Measurements from ENCODE around the gene BAX.

Gene BAX

DNA sequence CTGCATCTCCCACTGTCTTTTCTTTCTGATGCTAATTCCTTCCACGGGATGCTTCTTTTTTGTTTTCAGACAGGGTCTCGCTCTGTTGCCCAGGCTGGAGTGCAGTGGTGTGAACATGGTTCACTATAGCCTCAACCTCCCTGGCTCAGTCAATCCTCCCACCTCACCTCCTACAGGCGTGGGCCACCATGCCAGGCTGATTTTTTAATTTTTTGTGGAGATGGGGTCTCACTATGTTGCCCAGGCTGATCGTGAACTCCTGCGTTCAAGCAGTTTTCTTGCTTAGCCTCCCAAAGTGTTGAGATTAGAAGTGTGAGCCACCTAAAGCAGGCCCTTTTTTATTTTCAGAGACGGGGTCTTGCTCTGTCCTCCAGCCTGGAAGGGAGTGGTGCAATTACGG lies 33.6 kb downstream of the BAX start:
- peaks cover 32% of the 10 kb centered on the region for H3K36me3 Mint-ChIP-seq (ENCODE audit: insufficient read depth)
- peaks cover 25% of the 10 kb centered on the region for H3K4me1 Mint-ChIP-seq
- H3K4me3 Mint-ChIP-seq, result no peak overlapping the region
- DNase-seq (ENCODE audit: low spot score in 2 of 2), result no peak
- no peak for ATAC-seq (replicated peaks; ENCODE audit: extremely low read depth, poor library complexity, severe bottlenecking)
- H3K9me3 Mint-ChIP-seq, result no peaks in the 10 kb centered on the region
- peak overlapping the region; percentile 79 for H3K27ac Mint-ChIP-seq (ENCODE audit: low read depth)
- no peaks in the 10 kb centered on the region for H3K27me3 Mint-ChIP-seq

GRCh38 chr19:48988860-48989259 lies 34.2 kb downstream of the BAX start:
- Mint-ChIP-seq H3K4me1 (peaks cover 30% of the 10 kb centered on the region), H3K9me3 (no peaks in the 10 kb centered on the region), H3K36me3 (ENCODE audit: insufficient read depth) (peaks cover 33% of the 10 kb centered on the region), H3K27me3 (no peaks in the 10 kb centered on the region), H3K27ac (ENCODE audit: low read depth) (no peak overlapping the region), H3K4me3 (no peak overlapping the region)
- ATAC-seq (replicated peaks; ENCODE audit: extremely low read depth, poor library complexity, severe bottlenecking), result no peak
- DNase-seq (ENCODE audit: low spot score in 2 of 2), result no peak

- Mint-ChIP-seq H3K27me3 (no peaks in the 10 kb centered on the region), H3K27ac (ENCODE audit: low read depth) (no peak overlapping the region), H3K4me3 (no peak overlapping the region), H3K4me1 (peaks cover 37% of the 10 kb centered on the region), H3K36me3 (ENCODE audit: insufficient read depth) (peaks cover 33% of the 10 kb centered on the region), H3K9me3 (no peaks in the 10 kb centered on the region)
- DNase-seq (ENCODE audit: low spot score in 2 of 2), result no peak
- ATAC-seq (replicated peaks; ENCODE audit: extremely low read depth, poor library complexity, severe bottlenecking), result no peak
Observed at GRCh38 chr19:48989701-48990291, 35.1 kb downstream of the BAX start.

DNA sequence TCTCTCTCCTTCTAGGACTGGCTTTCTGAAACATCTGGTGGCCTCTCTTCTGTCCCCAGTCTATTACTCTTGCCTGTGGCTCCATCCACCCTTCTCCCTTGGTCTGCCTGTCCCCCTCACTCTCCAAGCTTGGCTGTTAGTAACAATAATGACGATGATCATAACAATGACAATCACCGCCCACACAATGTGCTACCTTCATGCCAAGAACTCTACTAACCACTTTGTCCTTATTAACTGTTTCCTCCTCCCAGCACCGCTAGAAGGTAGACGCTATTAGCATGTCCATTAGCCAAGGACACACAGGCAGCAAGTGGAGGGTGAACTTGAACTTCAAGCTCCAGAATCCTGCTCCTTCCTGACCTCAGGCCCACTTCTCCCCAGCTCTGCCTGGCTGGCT lies 35.7 kb downstream of the BAX start:
- Mint-ChIP-seq H3K4me1 (peaks cover 43% of the 10 kb centered on the region), H3K4me3 (no peak overlapping the region), H3K36me3 (ENCODE audit: insufficient read depth) (peaks cover 28% of the 10 kb centered on the region)

GRCh38 chr19:48991011-48991609 lies 36.4 kb downstream of the BAX start:
- Mint-ChIP-seq H3K4me3 (no peak overlapping the region), H3K27ac (ENCODE audit: low read depth) (peak overlapping the region; percentile 74), H3K9me3 (no peaks in the 10 kb centered on the region), H3K4me1 (peaks cover 44% of the 10 kb centered on the region), H3K36me3 (ENCODE audit: insufficient read depth) (peaks cover 27% of the 10 kb centered on the region), H3K27me3 (no peaks in the 10 kb centered on the region)
- ATAC-seq (replicated peaks; ENCODE audit: extremely low read depth, poor library complexity, severe bottlenecking) (no peak), DNase-seq (ENCODE audit: low spot score in 2 of 2) (no peak)

More for the DNA sequence above, 35.7 kb downstream of the BAX start:
- ATAC-seq (replicated peaks; ENCODE audit: extremely low read depth, poor library complexity, severe bottlenecking), result no peak
- H3K27me3 Mint-ChIP-seq, result no peaks in the 10 kb centered on the region
- DNase-seq (ENCODE audit: low spot score in 2 of 2), result no peak
- H3K27ac Mint-ChIP-seq (ENCODE audit: low read depth), result peak overlapping the region; percentile 74
- H3K9me3 Mint-ChIP-seq, result no peaks in the 10 kb centered on the region

GRCh38 chr19:48991873-48992580 lies 37.4 kb downstream of the BAX start:
- DNase-seq (ENCODE audit: low spot score in 2 of 2) (no peak), ATAC-seq (replicated peaks; ENCODE audit: extremely low read depth, poor library complexity, severe bottlenecking) (no peak)
- peaks cover 25% of the 10 kb centered on the region for H3K36me3 Mint-ChIP-seq (ENCODE audit: insufficient read depth)
- peak overlapping the region; percentile 87 for H3K27ac Mint-ChIP-seq (ENCODE audit: low read depth)
- H3K4me3 Mint-ChIP-seq, result peak overlapping the region; percentile 87
- H3K9me3 Mint-ChIP-seq, result no peaks in the 10 kb centered on the region
- no peaks in the 10 kb centered on the region for H3K27me3 Mint-ChIP-seq
- peaks cover 44% of the 10 kb centered on the region for H3K4me1 Mint-ChIP-seq

DNA sequence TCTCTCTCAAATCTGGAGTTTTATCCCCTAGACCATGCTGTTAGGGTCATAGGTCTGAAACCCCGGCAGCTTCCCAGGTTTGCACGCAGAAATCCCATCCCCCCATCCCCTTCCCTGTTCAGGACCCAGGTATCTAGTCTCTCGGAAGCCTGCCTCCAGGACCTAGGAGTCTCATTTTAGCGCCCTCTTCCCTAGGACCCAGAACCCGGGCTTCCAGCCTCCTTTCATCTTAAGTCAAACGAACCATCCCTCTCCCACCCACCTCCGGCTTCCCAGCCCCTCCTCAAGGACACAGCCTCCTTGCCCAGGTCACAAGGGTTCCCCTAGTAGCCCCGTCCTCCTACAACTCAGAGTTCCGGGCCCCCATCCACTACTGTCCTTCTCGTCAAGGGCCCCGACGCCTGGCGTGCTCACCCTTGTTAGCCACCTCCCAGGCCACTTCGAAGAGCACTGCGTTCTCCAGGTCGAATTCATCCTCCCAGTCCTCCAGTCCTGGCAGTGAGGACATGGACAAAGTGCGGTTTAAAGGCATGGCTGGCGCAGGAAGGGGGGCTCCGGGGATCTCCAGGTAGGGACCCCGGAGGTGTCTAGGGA lies 38.0 kb downstream of the BAX start:
- ATAC-seq (replicated peaks; ENCODE audit: extremely low read depth, poor library complexity, severe bottlenecking), result no peak
- peaks cover 25% of the 10 kb centered on the region for H3K36me3 Mint-ChIP-seq (ENCODE audit: insufficient read depth)
- H3K4me1 Mint-ChIP-seq, result peaks cover 46% of the 10 kb centered on the region
- peak overlapping the region; percentile 87 for H3K4me3 Mint-ChIP-seq
- H3K9me3 Mint-ChIP-seq, result no peaks in the 10 kb centered on the region
- DNase-seq (ENCODE audit: low spot score in 2 of 2), result no peak
- peak overlapping the region; percentile 87 for H3K27ac Mint-ChIP-seq (ENCODE audit: low read depth)
- H3K27me3 Mint-ChIP-seq, result no peaks in the 10 kb centered on the region

DNA sequence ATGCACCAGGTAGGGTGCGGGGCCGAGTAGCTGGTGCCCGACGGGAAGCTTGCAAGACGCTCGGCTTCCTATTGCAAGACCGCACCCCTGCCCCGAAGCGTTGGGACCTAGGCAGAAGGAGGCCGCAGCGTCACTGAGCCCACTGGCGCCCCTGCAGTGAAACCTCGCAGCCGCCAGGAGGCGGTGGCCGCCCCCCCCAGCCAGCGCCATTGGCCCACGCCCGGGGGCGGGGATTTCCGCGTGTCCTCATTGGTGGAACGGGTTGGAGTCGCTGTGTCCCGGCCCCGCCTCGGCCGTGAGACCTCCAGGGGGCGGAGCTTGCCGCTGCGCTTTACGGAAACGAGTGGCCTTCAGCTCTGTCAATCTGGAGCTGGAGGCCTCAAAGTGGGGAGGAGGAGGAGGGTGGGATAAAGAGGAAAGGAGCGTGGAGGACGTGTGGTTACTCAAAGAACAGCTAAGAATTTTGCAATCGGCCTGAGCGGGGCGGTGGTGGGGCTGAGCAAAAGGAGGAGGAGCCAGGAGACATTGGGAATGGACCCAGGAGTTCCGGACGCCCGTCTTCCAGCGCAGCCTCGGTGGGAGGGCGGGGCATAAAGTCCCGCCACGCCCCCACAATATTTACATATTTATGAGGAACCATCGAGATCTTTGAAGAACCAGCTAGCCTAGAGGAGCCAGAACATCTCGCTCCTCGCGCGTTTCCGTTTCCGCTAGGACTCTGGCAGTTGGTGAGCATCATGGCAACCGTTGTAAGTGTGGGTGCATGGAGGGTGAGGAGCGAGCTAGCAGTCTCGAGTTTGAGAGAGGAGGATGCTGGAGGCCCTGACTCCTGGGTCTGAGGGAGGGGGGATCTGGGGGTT lies 38.7 kb downstream of the BAX start, which contains the start of the genes GYS1 and RUVBL2:
Gene GYS1 (minus strand): TSS at position 135 of the 860 bp plus-strand sequence. CDS start 197 bp downstream, outside the sequence.
Gene RUVBL2 (plus strand): TSS at position 713 of the 860 bp plus-strand sequence. CDS start 25 bp downstream, at position 738.
- Mint-ChIP-seq H3K4me3 (peak within 1 kb of the TSS; percentile 87), H3K9me3 (no peaks in the 10 kb centered on the region), H3K36me3 (ENCODE audit: insufficient read depth) (peaks cover 21% of the 10 kb centered on the region), H3K4me1 (peaks cover 45% of the 10 kb centered on the region), H3K27me3 (no peaks in the 10 kb centered on the region), H3K27ac (ENCODE audit: low read depth) (peak within 1 kb of the TSS; percentile 87)
- DNase-seq (ENCODE audit: low spot score in 2 of 2) (peak; percentile 96 to 99), ATAC-seq (replicated peaks; ENCODE audit: extremely low read depth, poor library complexity, severe bottlenecking) (peak; percentile 94)

GRCh38 chr19:48994035-48994386 lies 39.3 kb downstream of the BAX start:
- Mint-ChIP-seq H3K9me3 (no peaks in the 10 kb centered on the region), H3K4me3 (peak overlapping the region; percentile 87), H3K36me3 (ENCODE audit: insufficient read depth) (peaks cover 17% of the 10 kb centered on the region), H3K4me1 (peaks cover 45% of the 10 kb centered on the region), H3K27me3 (no peaks in the 10 kb centered on the region), H3K27ac (ENCODE audit: low read depth) (peak overlapping the region; percentile 87)
- no peak for ATAC-seq (replicated peaks; ENCODE audit: extremely low read depth, poor library complexity, severe bottlenecking)
- DNase-seq (ENCODE audit: low spot score in 2 of 2), result no peak

DNA sequence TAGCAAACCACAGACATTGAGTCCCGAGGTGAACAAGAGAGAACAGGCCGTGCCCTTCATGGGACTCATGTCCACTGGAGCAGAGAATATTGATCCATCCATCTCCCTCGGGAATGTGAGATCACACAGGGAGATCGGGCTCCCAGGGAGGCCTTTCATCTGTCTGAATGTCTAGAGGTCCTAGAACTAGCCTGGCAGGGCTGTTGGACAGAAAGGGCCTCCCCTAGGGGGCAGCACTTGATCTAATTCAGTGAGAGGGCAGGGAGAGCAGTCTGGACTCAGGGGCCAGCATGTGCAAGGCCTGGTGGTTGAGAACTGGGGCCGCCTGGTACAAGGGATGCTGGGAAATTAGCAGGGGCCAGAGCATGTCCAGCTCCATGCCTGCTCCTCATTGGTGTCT lies 43.3 kb downstream of the BAX start:
- no peak overlapping the region for H3K27ac Mint-ChIP-seq (ENCODE audit: low read depth)
- H3K27me3 Mint-ChIP-seq, result no peaks in the 10 kb centered on the region
- no peak overlapping the region for H3K4me3 Mint-ChIP-seq
- peaks cover 8% of the 10 kb centered on the region for H3K36me3 Mint-ChIP-seq (ENCODE audit: insufficient read depth)
- no peaks in the 10 kb centered on the region for H3K9me3 Mint-ChIP-seq
- peak in 1 of 2 donors; percentile 33 for DNase-seq (ENCODE audit: low spot score in 2 of 2)
- no peak for ATAC-seq (replicated peaks; ENCODE audit: extremely low read depth, poor library complexity, severe bottlenecking)
- peaks cover 33% of the 10 kb centered on the region for H3K4me1 Mint-ChIP-seq

DNA sequence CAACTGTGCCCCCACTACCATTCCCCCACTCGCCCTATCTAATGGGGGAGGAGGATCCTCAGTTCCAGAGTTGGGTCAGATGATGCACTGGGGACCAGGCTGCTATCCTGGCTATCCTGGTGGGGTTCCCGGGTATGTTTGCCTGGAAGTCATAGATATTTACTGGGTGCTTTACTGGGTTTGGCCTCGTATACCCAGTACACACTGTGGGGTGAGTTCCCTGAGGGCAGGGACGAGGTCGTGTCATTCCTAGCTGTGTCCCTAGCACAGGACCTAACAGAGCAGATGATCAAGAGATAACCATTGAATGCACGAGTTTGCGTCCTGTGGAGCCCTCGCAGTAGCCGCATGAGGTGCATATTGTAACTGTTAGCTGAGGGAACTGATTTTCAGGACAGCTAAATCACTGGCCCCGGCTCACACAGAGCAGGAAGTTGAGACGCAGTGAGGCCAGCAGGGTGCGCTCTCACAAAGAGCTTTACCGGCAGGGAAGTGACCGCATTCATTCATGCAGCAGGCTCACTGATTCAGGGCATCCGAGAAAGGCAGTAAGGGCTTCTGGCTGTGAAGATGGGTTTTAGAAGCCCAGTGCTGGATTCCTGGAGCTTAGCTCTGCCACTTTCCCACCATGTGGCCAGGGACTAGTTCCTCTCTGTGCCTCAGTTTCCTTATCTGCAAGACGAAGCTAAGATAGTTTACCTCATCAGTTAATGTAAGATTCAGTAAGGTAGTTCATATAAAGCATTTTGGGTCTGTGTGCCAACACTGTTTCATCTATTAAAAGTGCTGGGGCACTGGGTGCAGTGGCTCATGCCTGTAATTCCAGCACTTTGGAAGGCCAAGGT lies 45.0 kb downstream of the BAX start:
- Mint-ChIP-seq H3K9me3 (no peaks in the 10 kb centered on the region), H3K4me3 (no peak overlapping the region), H3K27me3 (no peaks in the 10 kb centered on the region), H3K36me3 (ENCODE audit: insufficient read depth) (peaks cover 15% of the 10 kb centered on the region), H3K27ac (ENCODE audit: low read depth) (no peak overlapping the region), H3K4me1 (peaks cover 20% of the 10 kb centered on the region)
- ATAC-seq (replicated peaks; ENCODE audit: extremely low read depth, poor library complexity, severe bottlenecking) (peak; percentile 82), DNase-seq (ENCODE audit: low spot score in 2 of 2) (peak; percentile 42 to 52)

All from central memory CD8-positive, alpha-beta T cell (primary cell).